Esophagus squamous epithelium (tissue), 5 donors: ENCODE results near the gene PRKAR1B. TPM values are rescaled to one million over a fixed set of nuclear protein-coding genes. Genes with fewer than 3 reads are reported as not detected.

Experiments used
- DNase-seq: peaks from one replicate; lab custom pipeline; 2025; lab: John Stamatoyannopoulos, UW
- H3K27ac ChIP-seq, 4 donors: fragments of 200-600 bp; sonication (generic); one replicate each; pipeline ENCODE4 v1.5.1; 2016 to 2019; ENCODE audit warnings: mild to moderate bottlenecking in 1 of 4
- H3K27me3 ChIP-seq, 4 donors: fragments of 200-600 bp; sonication (generic); 1 replicate in 3 of 4; 2 replicates in 1 of 4; pipeline versions ENCODE4 v1.5.1 to v1.6.0; 2017 to 2021; ENCODE audit warnings: antibody characterized with exemption in 1 of 4
- H3K36me3 ChIP-seq, 3 donors: fragments of 200-600 bp; sonication (generic); one replicate each; pipeline ENCODE4 v1.5.1; 2016 to 2019
- H3K4me1 ChIP-seq, 3 donors: fragments of 200-600 bp; sonication (generic); one replicate each; pipeline ENCODE4 v1.5.1; 2017 to 2019
- H3K4me3 ChIP-seq, 4 donors: fragments of 200-600 bp; sonication (generic); 1 replicate in 3 of 4; 2 replicates in 1 of 4; pipeline ENCODE4 v1.5.1; 2016 to 2019; ENCODE audit warnings: mild to moderate bottlenecking in 2 of 4, moderate library complexity in 1 of 4
- H3K9me3 ChIP-seq, 3 donors: fragments of 200-600 bp; sonication (generic); one replicate each; pipeline ENCODE4 v1.5.1; 2016 to 2019
- POLR2A ChIP-seq, 4 donors: fragments of 450-650 bp; IDR thresholded peaks; one replicate each; pipeline ENCODE4 v1.6.1; 2017; ENCODE audit warnings: antibody characterized with exemption in 4 of 4, mild to moderate bottlenecking in 4 of 4, moderate library complexity in 3 of 4
- WGBS, 2 donors: methylation state at CpG; one replicate each; pipeline ENCODE4 v1.1.5; 2018; 5-methylcytosine and 5-hydroxymethylcytosine counted together
- intact Hi-C: fragments of 100-400 bp; cut with DNase I; formaldehyde crosslinking; loops from one replicate; pipeline ENCODE4 v1.15.0; 2022
- total RNA-seq, 4 donors: library from RNA; depleted of rRNA; stranded (reverse); fragments of >200 nt; gene quantifications; one replicate each; pipeline ENCODE4 v1.1.0, GENCODE V29; 2016
- TF ChIP-seq, protein P1 (sequence below), 6 experiments: fragments of 450-650 bp in 4 of 6; fragments of 200-600 bp in 2 of 6; sonication (generic) in 2 of 6; IDR thresholded peaks; one replicate each; pipeline ENCODE4 v1.5.1; 2016 to 2019; ENCODE audit warnings: antibody characterized with exemption in 6 of 6, mild to moderate bottlenecking in 4 of 6, moderate library complexity in 4 of 6
- donor health status: DM: yes; HTN: yes; CAD: no.

The PRKAR1B gene
- total RNA-seq, 4 donors from 2014 or later: 10.2 to 13.1 (median 12.5) TPM

DNA sequence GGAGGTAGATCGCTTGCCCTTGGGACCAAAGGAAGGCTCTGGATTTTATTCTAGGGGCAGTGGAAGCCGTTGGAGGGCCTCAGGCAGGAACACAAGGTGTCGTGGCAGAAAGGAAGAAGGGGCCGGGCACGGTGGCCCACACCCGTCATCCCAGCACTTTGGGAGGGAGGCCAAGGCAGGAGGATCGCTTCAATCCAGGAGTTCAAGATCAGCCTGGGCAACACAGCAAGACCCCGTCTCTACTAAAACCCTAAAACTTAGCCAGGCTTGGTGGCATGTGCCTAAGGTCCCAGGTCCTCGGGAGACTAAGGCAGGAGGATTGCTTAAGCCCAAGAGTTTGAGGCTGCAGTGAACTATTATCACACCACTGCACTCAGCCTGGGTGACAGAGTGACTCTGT, 202.3 kb downstream of the PRKAR1B start:
- intact Hi-C loops: no loop called here

DNA sequence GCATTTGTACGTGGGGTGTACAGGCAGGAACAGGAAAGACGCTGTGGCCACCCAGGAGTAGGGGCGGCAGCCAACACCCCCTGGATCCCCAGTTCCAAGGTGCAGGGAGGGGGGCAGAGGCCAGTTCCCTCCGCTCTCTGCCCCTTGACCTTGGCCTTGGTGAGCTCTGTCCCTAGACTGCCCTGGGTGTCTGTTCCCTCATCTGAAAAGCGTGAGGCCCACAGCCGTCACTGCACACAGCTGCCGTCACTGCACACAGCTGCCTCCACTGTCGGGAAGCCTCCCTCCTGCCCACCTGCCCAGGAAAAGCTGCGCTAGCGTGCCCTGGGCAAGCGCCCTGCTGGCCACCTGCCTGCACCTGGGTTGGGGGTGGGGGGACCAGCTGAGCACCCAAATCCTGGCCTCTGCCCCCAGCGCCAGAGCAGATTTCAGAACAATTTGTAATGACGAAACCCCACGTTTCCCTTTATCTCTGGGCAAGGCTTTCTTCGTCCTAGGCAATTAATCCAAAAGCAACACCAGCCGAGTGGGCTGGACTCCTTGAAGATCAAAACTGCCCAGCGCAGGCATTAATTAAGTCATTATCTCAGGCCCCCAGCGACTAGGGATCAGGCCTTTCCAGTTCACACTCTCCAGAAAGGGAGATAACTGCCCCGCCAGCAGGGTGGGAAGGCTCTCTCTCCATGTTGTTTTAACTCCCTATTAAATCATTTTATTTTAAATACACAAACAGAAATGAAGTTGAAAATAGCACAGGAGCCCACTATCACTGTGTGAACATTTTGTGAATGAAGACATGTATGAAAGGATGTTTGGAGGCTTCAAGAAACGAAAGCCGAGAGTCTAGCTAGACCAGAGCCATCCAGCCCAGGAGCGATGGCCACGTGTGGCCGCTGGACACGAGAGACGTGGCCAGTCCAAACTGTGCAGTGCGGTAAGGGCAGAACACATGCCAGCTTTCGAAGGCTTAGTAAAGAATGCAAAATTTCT, 203.4 kb downstream of the PRKAR1B start:
- WGBS, 2 donors: 77 to 87% methylated on average over 16 to 21 of the region's 28 CpGs
- Histone ChIP-seq H3K4me1 (peaks cover 29 to 48% (median 34%) of the 10 kb centered on the region in 3 donors), H3K4me3 (no peak overlapping the region), H3K36me3 (no peaks in the 10 kb centered on the region), H3K27ac (no peak overlapping the region), H3K9me3 (no peaks in the 10 kb centered on the region), H3K27me3 (peaks cover 0 to 78% (median 13%) of the 10 kb centered on the region in 4 donors)
- TF ChIP-seq, protein P1, sequence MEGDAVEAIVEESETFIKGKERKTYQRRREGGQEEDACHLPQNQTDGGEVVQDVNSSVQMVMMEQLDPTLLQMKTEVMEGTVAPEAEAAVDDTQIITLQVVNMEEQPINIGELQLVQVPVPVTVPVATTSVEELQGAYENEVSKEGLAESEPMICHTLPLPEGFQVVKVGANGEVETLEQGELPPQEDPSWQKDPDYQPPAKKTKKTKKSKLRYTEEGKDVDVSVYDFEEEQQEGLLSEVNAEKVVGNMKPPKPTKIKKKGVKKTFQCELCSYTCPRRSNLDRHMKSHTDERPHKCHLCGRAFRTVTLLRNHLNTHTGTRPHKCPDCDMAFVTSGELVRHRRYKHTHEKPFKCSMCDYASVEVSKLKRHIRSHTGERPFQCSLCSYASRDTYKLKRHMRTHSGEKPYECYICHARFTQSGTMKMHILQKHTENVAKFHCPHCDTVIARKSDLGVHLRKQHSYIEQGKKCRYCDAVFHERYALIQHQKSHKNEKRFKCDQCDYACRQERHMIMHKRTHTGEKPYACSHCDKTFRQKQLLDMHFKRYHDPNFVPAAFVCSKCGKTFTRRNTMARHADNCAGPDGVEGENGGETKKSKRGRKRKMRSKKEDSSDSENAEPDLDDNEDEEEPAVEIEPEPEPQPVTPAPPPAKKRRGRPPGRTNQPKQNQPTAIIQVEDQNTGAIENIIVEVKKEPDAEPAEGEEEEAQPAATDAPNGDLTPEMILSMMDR (IDR thresholded peaks at IDR 0.05): no peak
- no peak for TF ChIP-seq POLR2A (IDR thresholded peaks at IDR 0.05)
- intact Hi-C loops: no loop called here
- DNase-seq: no peak

More for the DNA sequence above, 202.3 kb downstream of the PRKAR1B start:
- H3K4me1 ChIP-seq: peaks cover 26 to 42% (median 34%) of the 10 kb centered on the region in 3 donors
- DNase-seq: no peak
- H3K9me3 ChIP-seq: no peaks in the 10 kb centered on the region
- H3K27me3 ChIP-seq: peaks cover 0 to 81% (median 13%) of the 10 kb centered on the region in 4 donors
- no peak overlapping the region for H3K27ac ChIP-seq
- TF ChIP-seq, protein P1 (IDR thresholded peaks at IDR 0.05): no peak
- no peak for TF ChIP-seq POLR2A (IDR thresholded peaks at IDR 0.05)
- WGBS, 2 donors: 91 to 95% methylated on average over 4 to 9 of the region's 9 CpGs
- H3K36me3 ChIP-seq: no peaks in the 10 kb centered on the region
- no peak overlapping the region for H3K4me3 ChIP-seq

DNA sequence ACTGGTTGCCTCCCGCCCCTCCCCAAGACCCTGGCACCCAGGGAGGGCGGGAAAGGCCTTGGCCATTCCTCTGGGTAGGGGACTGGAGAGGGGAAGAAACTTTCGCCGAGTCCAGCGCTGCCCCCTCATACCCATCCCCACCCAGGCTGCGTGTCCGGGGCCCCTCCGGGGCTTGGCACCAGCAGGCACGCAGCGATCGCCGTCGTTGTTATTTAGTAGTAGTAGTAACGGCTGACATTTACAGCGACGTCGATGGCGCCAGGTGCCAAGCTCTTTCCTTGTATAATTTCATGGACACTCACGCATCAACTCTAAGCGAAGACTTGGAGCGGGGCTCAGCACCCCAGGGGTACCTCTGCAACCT, 204.1 kb downstream of the PRKAR1B start:
- no peak overlapping the region for H3K27ac ChIP-seq
- intact Hi-C loops: no loop called here
- peak overlapping the region in 3 of 4 donors; percentile 17 to 64 (median 48) for H3K4me3 ChIP-seq
- WGBS, 2 donors: 48% methylated on average over 13 of the region's 21 CpGs; no CpG with 5 or more reads in 1 of the 2 donors
- no peaks in the 10 kb centered on the region for H3K36me3 ChIP-seq
- no peaks in the 10 kb centered on the region for H3K9me3 ChIP-seq
- TF ChIP-seq POLR2A (IDR thresholded peaks at IDR 0.05): no peak
- TF ChIP-seq, protein P1 (IDR thresholded peaks at IDR 0.05): no peak
- peaks cover 34 to 55% (median 36%) of the 10 kb centered on the region in 3 donors for H3K4me1 ChIP-seq
- peaks cover 0 to 82% (median 13%) of the 10 kb centered on the region in 4 donors for H3K27me3 ChIP-seq
- no peak for DNase-seq

DNA sequence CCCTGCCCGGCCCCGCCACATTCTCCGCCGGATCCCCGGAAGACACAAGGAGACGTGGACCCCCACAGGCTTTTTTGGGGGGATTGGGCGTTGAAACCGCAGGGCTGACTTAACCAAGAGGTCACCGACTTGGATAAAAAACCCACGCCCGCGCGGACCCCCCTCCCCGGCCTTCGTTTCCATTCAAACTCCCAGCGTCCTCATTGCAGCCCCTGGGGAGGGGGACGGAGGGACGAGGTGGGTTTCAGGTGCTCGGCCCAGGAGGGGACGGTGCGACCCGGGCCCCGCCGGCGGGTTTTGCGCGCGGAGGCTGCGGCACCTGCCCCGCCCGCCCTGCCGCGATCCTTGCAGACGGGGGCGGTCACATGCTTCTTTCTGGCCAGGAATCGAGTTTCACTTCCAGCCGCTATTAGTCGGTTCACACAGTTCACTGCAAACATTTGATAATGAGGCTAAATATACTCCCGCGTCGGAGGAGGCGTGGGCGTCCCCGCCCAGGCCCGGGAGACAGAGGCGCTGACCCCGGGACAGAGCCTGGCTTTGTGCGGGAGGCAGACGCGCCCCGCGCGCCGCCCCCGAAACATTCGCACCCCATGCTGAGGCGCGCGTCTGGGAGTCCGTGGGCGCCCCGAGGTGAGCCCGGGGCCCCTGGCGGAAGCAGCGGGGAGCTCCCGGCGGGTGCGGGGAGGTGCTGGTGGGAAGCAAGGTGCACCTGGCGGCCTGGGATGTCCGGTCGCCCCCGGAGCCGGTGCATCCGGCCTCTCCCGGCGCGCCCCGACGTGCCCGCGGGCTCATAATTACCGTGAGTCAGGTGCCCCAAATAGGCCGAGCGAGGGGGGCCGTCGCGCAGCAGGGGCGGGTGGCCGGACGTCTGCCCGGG, 204.8 kb downstream of the PRKAR1B start:
- WGBS, 2 donors: 0% methylated on average over 15 to 24 of the region's 91 CpGs
- Histone ChIP-seq H3K4me1 (peaks cover 34 to 61% (median 42%) of the 10 kb centered on the region in 3 donors), H3K36me3 (no peaks in the 10 kb centered on the region), H3K9me3 (no peaks in the 10 kb centered on the region), H3K27me3 (peaks cover 0 to 84% (median 13%) of the 10 kb centered on the region in 4 donors), H3K27ac (peak overlapping the region in 1 of 4 donors; percentile 10), H3K4me3 (peak overlapping the region; percentile 17 to 64 (median 43))
- TF ChIP-seq, protein P1 (IDR thresholded peaks at IDR 0.05): peak in 1 of 6 experiments; percentile 4
- no peak for TF ChIP-seq POLR2A (IDR thresholded peaks at IDR 0.05)
- no peak for DNase-seq
- intact Hi-C loops: no loop called here
